Stimulated activated CD4-positive, alpha-beta T cell treated with anti-CD3 and anti-CD28 coated beads, Interleukin-12 subunit alpha, Interleukin-12 subunit beta, amount 100 ng/mL, for 24 hours (primary cell): ENCODE data around the gene CLN3.
"Not testable (repeated sequence)": the region's sequence is repeated elsewhere in the genome, so short reads cannot be mapped to it uniquely, and the experiment has no call there.

Source experiments
- DNase-seq, 2 experiments: peaks; one replicate each; pipeline ENCODE4 v3.0.0-alpha.2; 2020; ENCODE audit warnings: low read depth in 2 of 2

The CLN3 gene

DNA sequence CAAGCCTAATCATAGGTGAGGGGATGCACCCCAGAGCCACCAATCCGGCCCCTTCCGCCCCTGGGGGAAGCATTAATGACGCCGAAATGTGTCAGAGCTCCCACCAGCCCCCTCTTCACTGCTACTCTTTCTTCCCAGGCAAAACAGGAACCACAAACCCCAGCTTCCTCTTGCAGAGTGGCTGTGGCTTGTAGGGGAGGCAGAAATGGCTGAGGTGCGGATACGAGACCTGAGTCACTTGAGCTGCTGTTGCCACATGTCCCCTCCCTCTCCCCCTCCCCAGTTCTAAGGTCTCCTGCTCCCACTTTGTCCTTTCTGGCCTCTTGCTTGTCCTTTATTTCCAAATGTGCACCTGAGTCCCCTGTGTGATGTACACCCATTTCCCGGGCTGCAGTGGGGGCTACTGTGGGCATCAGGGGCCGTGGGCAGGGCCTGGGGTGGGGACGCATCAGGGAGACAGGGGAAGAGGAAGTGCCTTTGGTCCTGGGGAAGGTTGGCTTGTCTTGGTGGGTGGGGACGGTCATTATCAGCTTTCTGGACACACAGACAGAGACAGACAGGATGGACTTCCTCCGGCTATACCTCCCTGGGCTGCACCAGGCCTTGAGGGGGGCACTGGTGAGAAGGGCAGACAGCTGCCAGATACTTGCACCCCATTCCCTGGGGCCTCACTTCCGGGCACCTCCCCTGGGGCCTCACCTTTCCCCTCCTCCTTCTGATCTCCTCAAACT, 2.4 kb upstream of the CLN3 start, which contains the start of gene APOBR:
APOBR (plus strand) TSS at position 523 of the 731 bp plus-strand sequence; CDS start at position 562, 39 bp downstream.
- DNase-seq: peak; percentile 70 to 76

DNA sequence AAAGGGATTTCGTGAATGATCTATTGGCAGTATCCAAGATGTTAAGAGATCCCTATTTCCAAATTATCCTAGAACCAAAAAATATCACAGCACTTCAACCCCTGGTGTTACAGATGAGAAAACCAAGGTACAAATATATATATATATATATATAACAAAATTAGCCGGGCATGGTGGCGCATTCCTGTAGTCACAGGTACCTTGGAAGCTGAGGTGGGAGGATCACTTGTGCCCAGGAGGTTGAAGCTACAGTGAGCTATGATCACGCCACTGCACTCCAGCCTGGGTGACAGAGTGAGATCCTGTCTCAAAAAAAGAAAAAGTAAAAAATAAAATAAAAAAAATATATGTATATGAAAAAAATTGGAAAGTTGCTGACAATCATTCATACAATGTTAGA, 637 bp upstream of the CLN3 start:
- no peak for DNase-seq

- DNase-seq: no peak
These were observed 474 bp downstream of the CLN3 start for GRCh38 chr16:28491230-28491969.

DNA sequence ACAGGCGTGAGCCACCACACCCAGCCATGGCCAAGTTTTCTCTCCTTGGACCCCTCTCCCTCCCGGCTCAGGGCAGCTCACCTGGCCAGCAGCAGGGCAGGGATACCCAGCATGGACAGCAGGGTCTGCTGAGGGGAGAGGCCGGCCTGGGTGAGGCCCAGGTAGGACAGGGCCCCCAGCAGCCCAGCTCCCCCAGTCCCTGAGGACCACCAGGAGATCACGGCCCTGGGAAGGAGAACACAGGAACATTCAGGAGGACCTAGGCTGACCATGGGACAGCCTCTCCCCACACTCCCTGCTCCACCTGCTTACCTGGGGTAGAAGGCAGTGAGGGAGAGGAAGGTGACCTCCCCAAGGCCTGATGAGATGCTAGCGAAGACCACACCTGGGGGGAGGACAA, 5.6 kb downstream of the CLN3 start:
- DNase-seq: no peak

DNA sequence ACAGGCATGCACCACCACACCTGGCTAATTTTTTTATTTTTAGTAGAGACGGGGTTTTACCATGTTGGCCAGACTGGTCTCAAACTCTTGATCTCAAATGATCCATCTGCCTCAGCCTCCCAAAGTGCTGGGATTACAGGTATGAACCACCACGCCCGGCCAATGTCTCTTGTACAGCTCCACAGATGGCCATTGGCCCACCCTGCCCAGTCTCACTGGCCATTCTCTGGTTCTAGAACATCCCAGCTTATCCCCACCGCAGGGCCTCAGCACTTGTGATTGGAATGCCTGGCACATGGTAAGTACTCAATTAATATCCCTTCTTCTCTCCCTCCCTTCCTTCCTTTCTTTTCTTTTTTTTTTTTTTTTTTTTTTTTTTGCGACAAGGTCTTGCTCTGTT, 8.5 kb downstream of the CLN3 start:
- DNase-seq: not testable (repeated sequence)

DNA sequence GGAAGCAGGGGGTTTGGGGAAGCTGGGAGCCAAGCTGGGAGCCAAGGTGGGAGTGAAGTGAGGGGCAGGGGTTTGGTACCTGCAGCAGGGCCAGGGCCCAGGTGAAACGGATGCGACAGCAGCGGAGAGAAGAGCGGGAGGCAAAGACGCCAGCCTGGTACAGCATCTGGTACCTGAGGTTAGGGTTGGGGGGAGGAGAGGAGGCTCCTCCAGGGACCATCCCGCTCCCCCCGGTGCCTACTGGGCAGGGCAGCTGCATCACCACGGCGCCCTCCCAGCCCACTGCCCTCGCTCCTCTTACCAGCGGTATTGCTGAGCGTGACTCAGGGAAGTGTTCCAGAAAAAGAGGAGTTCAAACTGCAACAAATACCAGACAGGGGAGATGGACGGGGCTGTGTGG, 9.8 kb downstream of the CLN3 start:
- no peak for DNase-seq

DNA sequence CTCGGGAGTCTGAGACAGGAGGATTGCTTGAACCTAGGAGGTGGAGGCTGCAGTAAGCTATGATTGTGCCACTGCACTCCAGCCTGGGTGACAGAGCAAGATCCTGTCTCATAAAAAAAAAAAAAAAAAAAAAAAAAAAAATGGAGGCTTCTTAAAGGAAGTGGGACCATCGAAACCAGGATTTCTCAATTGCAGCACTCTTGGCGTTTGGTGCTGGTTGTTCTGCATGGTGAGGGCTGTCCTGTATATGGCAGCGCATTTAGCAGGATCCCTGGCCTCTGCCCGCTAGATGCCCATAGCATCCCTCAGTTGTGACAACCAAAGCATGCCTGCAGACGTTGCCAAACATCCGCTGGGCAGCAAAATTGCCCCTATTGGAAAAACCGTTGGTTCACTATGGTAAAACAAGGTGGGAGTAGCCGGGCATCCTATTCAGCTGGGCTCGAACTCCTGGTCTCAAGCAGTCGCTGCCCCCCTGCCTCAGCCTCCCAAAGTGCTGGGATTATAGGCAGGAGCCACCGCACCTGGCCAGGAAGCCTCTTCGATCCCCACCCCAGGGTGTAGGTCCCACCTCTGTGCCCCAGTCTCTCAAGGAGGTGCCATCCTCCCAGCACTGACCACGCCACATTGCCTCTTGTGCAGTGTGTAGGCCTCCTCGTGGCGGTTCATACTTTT, 13.2 kb downstream of the CLN3 start:
- no peak for DNase-seq

GRCh38 chr16:28477311-28477920, 14.5 kb downstream of the CLN3 start:
- DNase-seq: no peak

- DNase-seq: no peak
These were observed 16.7 kb downstream of the CLN3 start for GRCh38 chr16:28475221-28475620.

DNA sequence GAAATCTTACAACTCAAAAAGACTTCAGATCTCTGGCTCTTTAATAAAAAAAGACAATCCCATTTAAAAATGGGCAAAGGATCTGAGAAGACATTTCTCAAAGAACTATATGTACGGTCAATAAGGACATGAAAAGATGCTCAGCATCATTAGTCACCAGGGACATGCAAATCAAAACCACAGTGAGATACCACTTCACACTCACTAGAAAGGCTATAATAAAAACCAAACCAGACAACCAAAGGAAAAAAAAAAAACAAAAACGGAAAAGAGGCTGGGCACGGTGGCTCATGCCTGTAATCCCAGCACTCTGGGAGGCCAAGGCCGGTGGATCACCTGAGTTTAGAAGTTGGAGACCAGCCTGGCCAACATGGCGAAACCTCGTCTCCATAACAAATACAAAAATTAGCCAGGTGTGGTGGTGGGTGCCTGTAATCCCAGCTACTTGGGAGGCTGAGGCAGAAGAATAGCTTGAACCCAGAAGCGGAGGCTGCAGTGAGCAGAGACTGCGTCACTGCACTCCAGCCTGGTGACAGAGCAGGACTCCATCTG, 18.1 kb downstream of the CLN3 start:
- DNase-seq: no peak

GRCh38 chr16:28447081-28447480, 44.8 kb downstream of the CLN3 start:
- DNase-seq: not testable (repeated sequence)

GRCh38 chr16:28446388-28446787, 45.5 kb downstream of the CLN3 start:
- DNase-seq: not testable (repeated sequence)

GRCh38 chr16:28443943-28444342, 47.9 kb downstream of the CLN3 start:
- not testable (repeated sequence) for DNase-seq

- not testable (repeated sequence) for DNase-seq
These were observed 53.0 kb downstream of the CLN3 start for GRCh38 chr16:28438899-28439298.

DNA sequence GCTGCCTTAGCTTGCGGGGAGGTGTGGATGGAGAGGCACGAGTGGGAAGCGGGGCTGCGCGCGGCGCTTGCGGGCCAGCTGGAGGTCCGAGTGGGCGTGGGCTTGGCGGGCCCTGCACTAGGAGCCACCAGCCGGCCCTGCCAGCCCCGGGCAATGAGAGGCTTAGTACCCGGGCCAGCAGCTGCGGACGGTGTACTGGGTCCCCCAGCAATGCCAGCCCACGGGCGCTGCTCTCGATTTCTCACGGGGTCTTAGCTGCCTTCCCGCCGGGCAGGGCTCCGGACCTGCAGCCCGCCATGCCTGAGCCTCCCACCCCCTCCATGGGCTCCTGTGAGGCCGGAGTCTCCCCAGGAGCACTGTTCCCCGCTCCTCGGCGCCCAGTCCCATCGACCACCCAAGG, 56.5 kb downstream of the CLN3 start:
- DNase-seq: not testable (repeated sequence)
